GM21381 (cell line): ENCODE results near the gene GNGT2.
"Not testable (repeated sequence)": the region's sequence is repeated elsewhere in the genome, so short reads cannot be mapped to it uniquely, and the experiment has no call there.

Experiments used
- ATAC-seq: cut with Tn5 transposase; IDR thresholded peaks from one replicate; pipeline ENCODE4 v1.9.1; 2021; ENCODE audit warnings: mild to moderate bottlenecking, moderate library complexity; ENCODE audit not compliant: unreplicated experiment

GNGT2 gene

GRCh38 chr17:49213399-49213798, 3.0 kb upstream of the GNGT2 start:
- ATAC-seq, result no peak

- ATAC-seq, result no peak
Observed at GRCh38 chr17:49209061-49209571, 1.3 kb downstream of the GNGT2 start.

- no peak for ATAC-seq
Observed at GRCh38 chr17:49204516-49204915, 5.9 kb downstream of the GNGT2 start.

GRCh38 chr17:49203796-49204195, 6.6 kb downstream of the GNGT2 start:
- ATAC-seq, result no peak

DNA sequence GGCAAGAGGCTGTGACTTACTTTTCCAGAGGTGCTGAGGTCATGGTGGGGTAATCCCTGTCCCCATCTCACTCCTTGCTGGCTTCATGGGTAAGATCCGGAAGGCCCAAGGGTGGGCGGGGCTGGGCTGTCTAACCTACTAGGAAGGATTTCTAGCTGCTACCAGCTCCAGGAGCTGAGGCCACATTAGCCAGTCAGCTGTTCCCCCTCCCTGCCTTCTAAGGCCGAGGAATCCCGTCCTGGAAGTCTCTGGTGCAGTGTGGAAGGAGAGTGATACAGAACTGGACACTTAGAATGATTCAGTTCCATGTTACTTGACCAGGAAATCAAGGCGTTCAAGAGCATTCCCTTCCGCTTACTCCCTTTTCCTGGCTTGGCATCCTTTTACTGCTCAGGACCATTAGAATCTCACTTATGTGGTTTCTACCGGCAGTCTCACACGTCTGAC, 8.9 kb downstream of the GNGT2 start:
- no peak for ATAC-seq

DNA sequence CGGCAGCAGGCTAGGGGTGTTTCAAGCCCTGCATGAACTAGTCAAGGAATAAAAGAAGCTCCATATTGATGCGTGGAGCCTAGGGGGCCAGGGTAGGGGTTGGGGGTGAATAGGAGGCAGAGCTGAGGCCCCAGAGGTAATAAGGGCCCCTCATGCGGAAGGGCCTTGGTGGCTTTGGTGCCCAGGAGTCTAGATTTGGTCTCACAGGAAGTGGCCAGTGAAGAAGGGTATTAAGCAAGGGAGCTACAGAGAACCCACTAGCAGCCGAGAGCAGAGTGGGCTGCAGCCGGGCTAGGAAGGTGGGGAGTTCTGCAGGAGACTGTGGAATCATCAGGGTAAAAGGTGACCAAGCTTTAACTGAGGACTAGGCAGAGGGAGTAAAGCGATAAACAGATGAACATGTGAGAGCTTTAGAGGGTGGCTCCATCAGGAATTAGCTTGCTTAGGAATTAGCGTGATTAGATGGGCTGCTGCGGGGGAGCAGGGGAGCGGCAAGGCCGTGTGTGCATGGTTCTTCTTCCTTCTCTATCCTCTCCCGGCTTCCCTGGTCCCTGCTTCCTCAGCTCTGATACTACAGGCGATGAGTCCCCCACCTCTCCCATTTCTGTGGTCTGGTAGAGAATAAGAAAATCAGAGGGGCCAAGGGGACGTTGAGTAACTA, 9.8 kb downstream of the GNGT2 start:
- ATAC-seq, result no peak

- ATAC-seq, result no peak
Observed at GRCh38 chr17:49198211-49198610, 12.2 kb downstream of the GNGT2 start.

GRCh38 chr17:49197346-49197998, 12.9 kb downstream of the GNGT2 start:
- ATAC-seq, result no peak

- ATAC-seq, result no peak
Observed at GRCh38 chr17:49196520-49196919, 13.9 kb downstream of the GNGT2 start.

GRCh38 chr17:49195751-49196150, 14.6 kb downstream of the GNGT2 start:
- ATAC-seq, result no peak

DNA sequence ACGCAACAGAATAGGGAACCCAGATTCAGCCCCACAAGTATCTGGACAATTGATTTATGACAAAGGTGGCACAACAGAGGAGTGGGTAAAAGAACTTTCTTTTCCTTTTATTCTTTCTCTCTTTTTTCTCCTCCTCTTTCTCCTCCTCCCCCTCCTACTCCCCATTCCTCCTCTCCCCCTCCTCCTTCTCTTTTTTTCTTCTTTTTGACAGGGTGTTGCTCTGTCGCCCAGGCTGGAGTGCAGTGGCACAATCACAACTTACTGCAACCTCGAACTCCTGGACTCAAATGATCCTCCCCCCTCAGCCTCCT, 16.1 kb downstream of the GNGT2 start:
- ATAC-seq, result no peak

GRCh38 chr17:49193513-49194296, 16.7 kb downstream of the GNGT2 start:
- ATAC-seq, result no peak

DNA sequence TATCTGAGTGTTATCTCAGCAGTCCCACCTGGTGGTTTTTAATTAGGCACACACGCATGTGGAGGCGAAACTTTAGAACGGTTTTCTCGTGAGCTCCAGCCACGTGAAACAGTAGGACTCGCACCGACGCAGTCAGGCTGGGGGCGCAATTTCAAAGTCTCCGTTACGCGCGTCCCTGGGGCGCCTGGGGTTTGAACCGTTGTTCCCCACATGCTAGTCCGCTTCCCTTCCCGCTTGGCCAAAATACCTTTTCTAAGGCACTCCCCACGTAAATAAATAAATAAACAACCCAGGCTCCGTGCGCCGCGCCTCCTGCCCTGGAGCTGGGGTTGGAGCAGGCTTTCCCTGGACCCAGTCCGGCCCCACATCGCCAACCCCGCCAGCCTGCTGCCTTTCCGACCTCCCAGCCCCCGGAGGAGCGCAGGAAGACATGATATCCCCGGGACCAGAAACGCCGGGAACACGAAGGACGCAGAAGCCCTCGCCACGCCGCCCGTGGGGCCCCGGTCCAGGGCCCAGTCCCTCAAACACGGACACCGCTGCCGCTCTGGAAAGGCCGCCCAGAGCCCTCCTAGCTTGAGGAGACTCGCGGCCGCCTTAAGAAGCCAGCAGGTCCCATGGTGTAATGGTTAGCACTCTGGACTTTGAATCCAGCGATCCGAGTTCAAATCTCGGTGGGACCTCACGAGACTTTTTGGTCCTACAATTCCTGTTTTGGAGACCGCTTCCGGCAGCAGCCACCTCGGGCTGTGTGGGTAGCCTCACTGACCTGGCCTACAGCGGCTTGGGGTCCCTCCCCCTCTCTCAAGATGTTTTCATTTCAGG, 18.2 kb downstream of the GNGT2 start:
- ATAC-seq, result peak; percentile 36

DNA sequence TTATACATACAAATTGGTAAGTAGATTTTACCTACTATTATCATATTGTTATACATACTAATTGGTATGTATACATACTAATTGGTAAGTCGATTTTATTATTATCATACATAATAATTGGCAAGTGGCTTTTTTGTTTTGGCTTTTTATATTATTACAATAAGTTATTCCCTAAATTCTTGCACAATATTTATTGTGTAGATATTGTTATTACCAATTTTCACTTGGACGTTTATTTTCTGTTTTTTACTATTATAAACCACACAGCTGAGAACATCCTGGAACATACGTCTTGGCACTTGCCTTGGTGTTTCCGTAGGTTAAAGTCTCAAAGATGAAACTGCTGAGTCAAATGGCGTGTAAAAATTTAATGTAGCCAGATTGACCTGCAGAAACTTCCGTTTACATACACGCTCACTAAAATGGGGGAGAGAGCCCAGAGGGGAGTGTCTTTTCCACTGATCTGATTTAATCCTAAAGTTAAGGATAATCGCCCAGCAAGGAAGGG, 18.9 kb downstream of the GNGT2 start:
- peak; percentile 7 for ATAC-seq

DNA sequence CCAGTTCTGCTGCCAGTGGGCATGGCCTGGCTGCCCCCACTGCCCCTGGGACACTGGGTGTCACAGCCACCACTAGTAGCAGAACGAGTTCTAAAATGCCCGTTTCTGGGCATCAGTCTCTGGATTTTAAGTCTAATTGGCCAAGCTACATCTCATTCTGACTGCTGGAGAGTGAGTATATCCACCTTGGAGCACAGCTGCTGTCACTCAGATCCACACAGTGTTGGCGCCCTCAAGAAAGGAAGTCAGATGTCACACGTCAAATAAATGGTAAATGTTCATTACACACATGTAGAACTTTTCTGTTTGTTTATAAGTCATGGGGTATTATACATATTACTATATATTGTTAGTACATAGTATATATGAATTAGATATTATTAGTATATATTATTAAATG, 19.4 kb downstream of the GNGT2 start:
- ATAC-seq, result no peak

GRCh38 chr17:49187301-49187700, 23.1 kb downstream of the GNGT2 start:
- ATAC-seq, result no peak

DNA sequence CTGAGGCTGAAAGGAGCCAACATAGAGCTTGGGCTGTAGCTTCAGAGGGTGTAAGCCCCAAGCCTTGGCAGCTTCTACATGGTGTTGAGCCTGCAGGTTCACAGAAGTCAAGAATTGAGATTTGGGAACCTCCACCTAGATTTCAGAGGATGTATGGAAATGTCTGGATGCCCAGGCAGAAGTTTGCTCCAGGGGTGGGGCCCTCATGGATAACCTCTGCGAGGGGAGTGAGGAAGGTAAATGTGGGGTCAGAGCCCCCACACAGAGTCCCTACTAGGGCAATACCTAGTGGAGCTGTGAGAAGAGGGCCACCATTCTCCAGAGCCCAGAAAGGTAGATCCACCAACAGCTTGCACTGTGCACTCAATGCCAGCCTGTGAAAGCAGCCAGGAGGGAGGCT, 25.0 kb downstream of the GNGT2 start:
- ATAC-seq, result not testable (repeated sequence)

- not testable (repeated sequence) for ATAC-seq
Observed at GRCh38 chr17:49184522-49184921, 25.9 kb downstream of the GNGT2 start.

DNA sequence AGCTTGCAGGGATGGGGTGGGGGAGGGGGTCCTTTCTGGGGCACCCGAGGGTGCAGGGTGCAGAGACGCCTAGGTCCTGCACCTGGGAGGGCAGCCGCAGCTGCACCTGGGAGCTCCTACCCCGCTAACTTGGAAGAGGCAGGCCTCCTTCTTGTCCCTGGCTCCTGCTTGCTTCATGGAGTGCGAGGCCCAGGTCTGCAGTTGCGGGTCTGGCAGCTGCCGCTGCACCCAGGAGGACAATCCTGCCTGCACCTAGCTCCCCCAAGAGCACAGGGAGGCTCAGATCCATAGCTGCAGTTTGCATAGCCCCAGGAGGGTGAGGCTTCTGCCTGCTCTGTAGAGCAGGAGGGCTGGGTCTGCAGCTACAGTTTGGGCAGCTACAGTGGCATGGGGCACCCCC, 26.6 kb downstream of the GNGT2 start:
- no peak for ATAC-seq

GRCh38 chr17:49183341-49183740, 27.0 kb downstream of the GNGT2 start:
- no peak for ATAC-seq
